H1 (cell line): ENCODE results near the gene CCDC116. TPM values are rescaled to one million over a fixed set of nuclear protein-coding genes. Genes with fewer than 3 reads are reported as not detected.

Source experiments
- CTCF ChIA-PET: fragments of 300-600 bp; sonication (Branson Sonifier 250); formaldehyde crosslinking; loops from one replicate; lab custom pipeline; 2021; ENCODE audit not compliant: partially characterized antibody; lab: Charles Lee
- POLR2A ChIA-PET: fragments of 300-600 bp; sonication (Branson Sonifier 250); formaldehyde crosslinking; loops from one replicate; lab custom pipeline; 2021; ENCODE audit warnings: inconsistent platforms; ENCODE audit not compliant: partially characterized antibody; lab: Charles Lee
- DNase-seq, 2 experiments: peaks; one replicate each; pipeline versions ENCODE4 v3.0.0 to v3.0.0-alpha.2; 2010 to 2022; ENCODE audit warnings: low spot score in 2 of 2, low read depth in 1 of 2, mixed read lengths in 1 of 2
- FAIRE-seq: peaks from 2 replicates; lab custom pipeline; 2011; peaks lifted over from hg19 to GRCh38; lab: Jason Lieb, UNC
- H2AFZ ChIP-seq: 2 replicates; pipeline ENCODE4 v1.8.1; 2012; ENCODE audit warnings: low read length, inconsistent platforms
- H2AK5ac ChIP-seq: 2 replicates; pipeline ENCODE4 v1.6.1; 2013; ENCODE audit warnings: low read depth, low read length
- H2BK120ac ChIP-seq: replicated peaks from 2 replicates; pipeline ENCODE3; 2013; ENCODE audit warnings: low read depth, low read length, inconsistent platforms
- H2BK12ac ChIP-seq: 2 replicates; pipeline ENCODE4 v1.6.1; 2013; ENCODE audit warnings: low read depth, low read length
- H2BK15ac ChIP-seq: 2 replicates; pipeline ENCODE4 v1.6.1; 2013; ENCODE audit warnings: low read length
- H2BK20ac ChIP-seq: 2 replicates; pipeline ENCODE4 v1.6.1; 2013; ENCODE audit warnings: low read length
- H2BK5ac ChIP-seq: 2 replicates; pipeline ENCODE4 v1.6.1; 2013; ENCODE audit warnings: low read depth, low read length
- H3K14ac ChIP-seq: 2 replicates; pipeline ENCODE4 v1.6.1; 2013; ENCODE audit warnings: inconsistent platforms; ENCODE audit not compliant: insufficient read length
- H3K18ac ChIP-seq: 2 replicates; pipeline ENCODE4 v1.6.1; 2013; ENCODE audit warnings: low read length; ENCODE audit errors: extremely low read depth
- H3K23ac ChIP-seq: 2 replicates; pipeline ENCODE4 v1.6.1; 2013; ENCODE audit warnings: inconsistent platforms; ENCODE audit not compliant: insufficient read length
- H3K23me2 ChIP-seq: 2 replicates; pipeline ENCODE4 v1.6.1; 2013; ENCODE audit warnings: low read depth, low read length
- H3K27ac ChIP-seq: 2 replicates; pipeline ENCODE4 v1.6.1; 2011; ENCODE audit warnings: low read depth, low read length, inconsistent platforms
- H3K27me3 ChIP-seq, 4 experiments: replicated peaks in 1 of 4; 1 replicate in 1 of 4; 2 replicates in 3 of 4; pipeline versions ENCODE4 v1.6.1 to v1.8.1; 2011 to 2013; ENCODE audit warnings: low read length in 3 of 4, mild to moderate bottlenecking in 3 of 4, inconsistent platforms in 2 of 4, mixed read lengths in 2 of 4, moderate library complexity in 1 of 4; ENCODE audit not compliant: control insufficient read depth in 3 of 4, insufficient read depth in 3 of 4; ENCODE audit errors: extremely low read depth in 1 of 4
- H3K36me3 ChIP-seq, 4 experiments: 2 replicates each; pipeline versions ENCODE4 v1.6.1 to v1.8.1; 2011 to 2013; ENCODE audit warnings: mild to moderate bottlenecking in 4 of 4, low read length in 3 of 4, moderate library complexity in 2 of 4, control low read depth in 1 of 4, inconsistent platforms in 1 of 4; ENCODE audit not compliant: insufficient read depth in 4 of 4, control insufficient read depth in 2 of 4
- H3K4ac ChIP-seq: replicated peaks from 2 replicates; pipeline ENCODE3; 2013; ENCODE audit warnings: low read length, low read depth, mixed read lengths, inconsistent platforms; ENCODE audit not compliant: insufficient read length
- H3K4me1 ChIP-seq, 4 experiments: replicated peaks in 1 of 4; 1 replicate in 1 of 4; 2 replicates in 3 of 4; pipeline versions ENCODE4 v1.6.1 to v1.8.1; 2011 to 2013; ENCODE audit warnings: low read length in 3 of 4, inconsistent platforms in 2 of 4, mixed read lengths in 1 of 4; ENCODE audit not compliant: insufficient read depth in 4 of 4, control insufficient read depth in 3 of 4
- H3K4me2 ChIP-seq, 2 experiments: 2 replicates each; pipeline versions ENCODE4 v1.6.1 to v1.8.1; 2011 to 2013; ENCODE audit warnings: low read depth in 2 of 2, low read length in 2 of 2, control low read depth in 1 of 2, inconsistent platforms in 1 of 2, mild to moderate bottlenecking in 1 of 2; ENCODE audit not compliant: insufficient read depth in 1 of 2
- H3K4me3 ChIP-seq, 4 experiments: fragments of 200-600, 300-600 bp in 1 of 4; sonication (generic), shearing (Covaris generic), sonication (Bioruptor Twin) in 1 of 4; 2 replicates each; pipeline versions ENCODE4 v1.5.1 to v1.8.1; 2011 to 2016; ENCODE audit warnings: low read length in 4 of 4, low read depth in 3 of 4, control low read depth in 2 of 4, inconsistent platforms in 2 of 4, mild to moderate bottlenecking in 2 of 4, mixed read lengths in 1 of 4, moderate library complexity in 1 of 4; ENCODE audit not compliant: insufficient read depth in 2 of 4; ENCODE audit errors: extremely low read depth in 1 of 4
- H3K56ac ChIP-seq: replicated peaks from 2 replicates; pipeline ENCODE3; 2013; ENCODE audit warnings: low read depth, mild to moderate bottlenecking, mixed read lengths, low read length, inconsistent platforms; ENCODE audit not compliant: insufficient read length
- H3K79me1 ChIP-seq: 2 replicates; pipeline ENCODE4 v1.6.1; 2013; ENCODE audit warnings: low read depth, low read length, control low read depth
- H3K79me2 ChIP-seq, 2 experiments: 2 replicates each; pipeline versions ENCODE4 v1.6.1 to v1.8.1; 2012 to 2013; ENCODE audit warnings: low read length in 2 of 2, mild to moderate bottlenecking in 2 of 2, inconsistent platforms in 1 of 2; ENCODE audit not compliant: insufficient read depth in 2 of 2, control insufficient read depth in 1 of 2
- H3K9ac ChIP-seq, 4 experiments: replicated peaks in 1 of 4; 1 replicate in 1 of 4; 2 replicates in 3 of 4; pipeline versions ENCODE4 v1.6.1 to v1.8.1; 2011 to 2013; ENCODE audit warnings: low read depth in 3 of 4, low read length in 3 of 4, control low read depth in 2 of 4, mild to moderate bottlenecking in 2 of 4, moderate library complexity in 2 of 4, inconsistent platforms in 1 of 4; ENCODE audit errors: extremely low read depth in 1 of 4
- H3K9me3 ChIP-seq, 2 experiments: 2 replicates each; pipeline versions ENCODE4 v1.6.1 to v1.8.1; 2012 to 2013; ENCODE audit warnings: mild to moderate bottlenecking in 2 of 2, moderate library complexity in 2 of 2, control low read depth in 1 of 2, inconsistent platforms in 1 of 2, low read depth in 1 of 2, low read length in 1 of 2, mixed read lengths in 1 of 2; ENCODE audit not compliant: insufficient read depth in 2 of 2
- H4K20me1 ChIP-seq, 2 experiments: replicated peaks in 1 of 2; 2 replicates each; pipeline versions ENCODE3 to v1.8.1; 2011 to 2013; ENCODE audit warnings: inconsistent platforms in 2 of 2, low read length in 2 of 2, mild to moderate bottlenecking in 1 of 2; ENCODE audit not compliant: insufficient read depth in 2 of 2, control insufficient read depth in 1 of 2
- H4K5ac ChIP-seq: 2 replicates; pipeline ENCODE4 v1.6.1; 2013; ENCODE audit warnings: low read length, low read depth, mixed read lengths, inconsistent platforms; ENCODE audit not compliant: insufficient read length
- H4K8ac ChIP-seq: 2 replicates; pipeline ENCODE4 v1.8.0; 2013; ENCODE audit warnings: mild to moderate bottlenecking, moderate library complexity, low read length, inconsistent platforms; ENCODE audit not compliant: insufficient read depth; ENCODE audit errors: extremely low read depth
- H4K91ac ChIP-seq: replicated peaks from 2 replicates; pipeline ENCODE3; 2013; ENCODE audit warnings: low read length, mixed read lengths, inconsistent platforms; ENCODE audit not compliant: insufficient read length
- ASH2L ChIP-seq: fragments of 200-600, 300-600 bp; sonication (generic); IDR thresholded peaks from one replicate; pipeline ENCODE4 v1.7.1; 2017; ENCODE audit warnings: low read length
- CBX8 ChIP-seq: fragments of 300-800, 300-1000 bp; sonication (generic); IDR thresholded peaks from 2 replicates; pipeline ENCODE4 v1.7.1; 2016; ENCODE audit warnings: low read depth, low read length, borderline replicate concordance
- CTBP2 ChIP-seq: IDR thresholded peaks from 2 replicates; pipeline ENCODE4 v1.7.0; 2011; ENCODE audit warnings: borderline replicate concordance, mild to moderate bottlenecking, moderate library complexity, mixed read lengths, low read length; ENCODE audit not compliant: insufficient read depth, insufficient read length
- KDM5A ChIP-seq: fragments of 200-600 bp; IDR thresholded peaks from 2 replicates; pipeline ENCODE4 v1.7.1; 2012; ENCODE audit warnings: mild to moderate bottlenecking, low read length, inconsistent platforms, mixed read lengths
- MAX ChIP-seq: IDR thresholded peaks from 2 replicates; pipeline ENCODE4 v1.6.1; 2012; ENCODE audit warnings: inconsistent platforms
- POLR2AphosphoS5 ChIP-seq: IDR thresholded peaks from 2 replicates; pipeline ENCODE4 v1.6.1; 2011; ENCODE audit warnings: low read depth, low read length
- TBP ChIP-seq: IDR thresholded peaks from 2 replicates; pipeline ENCODE4 v1.6.1; 2011; ENCODE audit warnings: low read depth, low read length, improper control_type of control experiment
- TEAD4 ChIP-seq: IDR thresholded peaks from 2 replicates; pipeline ENCODE4 v1.6.1; 2012; ENCODE audit warnings: low read depth, low read length, inconsistent platforms, mixed read lengths
- WGBS, 2 experiments: shearing (Covaris generic) in 1 of 2; methylation state at CpG; one replicate each; pipeline versions ENCODE4 v1.1.6 to v1.1.7; 2013 to 2015; ENCODE audit warnings: low lambda C conversion rate in 2 of 2, mixed read lengths in 2 of 2, inconsistent platforms in 1 of 2, low coverage in 1 of 2, missing lambda C conversion rate in 1 of 2; ENCODE audit not compliant: insufficient replicate concordance in 2 of 2, insufficient coverage in 1 of 2, insufficient read length in 1 of 2; ENCODE audit errors: extremely low coverage in 1 of 2, missing lambda C conversion rate in 1 of 2; 5-methylcytosine and 5-hydroxymethylcytosine counted together
- polyA plus RNA-seq, 7 experiments: library from polyadenylated mRNA; depleted of rRNA in 3 of 7; stranded (reverse) in 5 of 7; unstranded in 2 of 7; fragments of >200 nt in 5 of 7; fragments of 200-250 nt in 2 of 7; gene quantifications; 1 replicate in 5 of 7; 2 replicates in 1 of 7; 4 replicates in 1 of 7; pipeline versions ENCODE4 v1.2.1 to v1.2.3, GENCODE V29; 2011 to 2013; ENCODE audit warnings: missing spikeins in 2 of 7, mixed read lengths in 2 of 7
- total RNA-seq: library from RNA; stranded (reverse); fragmentation: NEBNext Ultra II Directional; extraction: Animal tissue kit (Norgen Biotek cat#: 25700); gene quantifications from 2 replicates; pipeline ENCODE4 v1.2.1, GENCODE V29; 2021

The CCDC116 gene
- total and polyA plus RNA-seq, 2 of the 8 experiments (the other 6 are each of a cell fraction or from before 2014, with no cell fraction given): 0.08 TPM; not detected in 1

DNA sequence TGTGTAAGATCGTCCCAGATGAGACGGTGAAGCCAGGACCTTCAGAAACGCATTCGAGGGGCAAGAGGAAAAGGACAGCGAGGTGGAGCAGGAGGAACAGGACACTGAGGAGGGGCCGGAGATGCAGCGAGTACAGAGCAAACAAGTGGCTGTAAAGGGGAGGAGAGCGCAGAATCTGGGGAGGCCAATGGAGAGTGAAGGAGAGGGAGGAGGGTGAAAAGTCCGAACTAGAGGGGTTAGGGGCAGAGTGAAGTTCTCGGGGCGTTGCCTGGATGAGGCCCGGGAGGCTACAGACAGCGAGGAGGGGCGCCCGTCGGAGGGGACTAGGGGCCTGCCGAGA, 24.4 kb downstream of the CCDC116 start:
- H3K27ac ChIP-seq: peak overlapping the region; percentile 48; the same call in 1 of the 2 replicates
- POLR2A ChIA-PET: interaction anchor here (0.9 to 2.2 kb wide), 5 partner anchors 8 to 23 kb away, joined by 3 to 8 read pairs (median 5); partner anchors contain the start of gene PPIL2

More for the DNA sequence above, 24.4 kb downstream of the CCDC116 start:
- Histone ChIP-seq H3K27me3 (no peaks in the 10 kb centered on the region; a peak in 1 of 7 replicates), H2AK5ac (0 out of 2 replicates have a peak overlapping the region, but pooled peaks have one; percentile 34), H4K5ac (peak overlapping the region; percentile 19), H2BK15ac (no peak overlapping the region), H3K18ac (peak overlapping the region; percentile 48; the same call in 1 of the 2 replicates), H2BK12ac (peak overlapping the region; percentile 3; the same call in 1 of the 2 replicates), H3K36me3 (peaks cover 10 to 18% (median 14%) of the 10 kb centered on the region in 4 experiments; a peak in 6 of 8 replicates), H3K4me3 (peak overlapping the region; percentile 41 to 64 (median 52); a peak in 6 of 8 replicates), H4K20me1 (peaks cover 9 to 11% of the 10 kb centered on the region in 2 experiments), H2BK20ac (no peak overlapping the region), H3K23me2 (peaks cover 13% of the 10 kb centered on the region; the same call in 1 of the 2 replicates), H3K9me3 (no peaks in the 10 kb centered on the region), H3K4ac (no peak overlapping the region), H3K4me1 (peaks cover 0 to 14% (median 6%) of the 10 kb centered on the region in 4 experiments; a peak in 6 of 7 replicates), H3K79me1 (0 out of 2 replicates have a peak, but pooled peaks cover 5% of the 10 kb centered on the region), H3K56ac (no peak overlapping the region), H3K23ac (no peak overlapping the region), H4K91ac (no peak overlapping the region), H3K14ac (no peak overlapping the region), H3K79me2 (peaks cover 0 to 4% of the 10 kb centered on the region in 2 experiments; a peak in 1 of 4 replicates), H4K8ac (0 out of 2 replicates have a peak overlapping the region, but pooled peaks have one; percentile 63), H2BK120ac (no peak overlapping the region), H3K4me2 (peak overlapping the region; percentile 89 to 95), H2AFZ (no peak overlapping the region), H3K9ac (peak overlapping the region in 1 of 4 experiments; percentile 13; a peak in 1 of 7 replicates), H2BK5ac (0 out of 2 replicates have a peak overlapping the region, but pooled peaks have one; percentile 38)
- TF ChIP-seq POLR2AphosphoS5 (peak; percentile 53; the same call in 1 of the 2 replicates), TBP (no peak), CBX8 (no peak), KDM5A (no peak), ASH2L (peak; percentile 57), CTBP2 (peak; percentile 13), TEAD4 (no peak), MAX (no peak)
- DNase-seq (no peak), FAIRE-seq (no peak)
- CTCF ChIA-PET: interaction anchor here (0.6 to 1.7 kb wide), 5 partner anchors 10 to 41 kb away, joined by 3 to 9 read pairs (median 3); no protein-coding TSS in a partner anchor
- WGBS, 2 experiments: 35% methylated on average over 16 of the region's 17 CpGs; no CpG with 5 or more reads in 1 of the 2 experiments
